ENCODE data around the gene GABARAPL1.
"Not testable (repeated sequence)": the region's sequence is repeated elsewhere in the genome, so short reads cannot be mapped to it uniquely, and the experiment has no call there.

The GABARAPL1 gene

GRCh38 chr12:10197879-10198278, 14.8 kb upstream of the GABARAPL1 start:
- no peak for DNase-seq (ENCODE audit: low read depth in 3 of 3, low spot score in 1 of 3)

GRCh38 chr12:10204495-10204894, 8.2 kb upstream of the GABARAPL1 start:
- DNase-seq (ENCODE audit: low read depth in 3 of 3, low spot score in 1 of 3) = not testable (repeated sequence)

- no peak for DNase-seq (ENCODE audit: low read depth in 3 of 3, low spot score in 1 of 3)
Measured at GRCh38 chr12:10205220-10205807, 7.4 kb upstream of the GABARAPL1 start.

- no peak for DNase-seq (ENCODE audit: low read depth in 3 of 3, low spot score in 1 of 3)
Measured at GRCh38 chr12:10207136-10207535, 5.5 kb upstream of the GABARAPL1 start.

- DNase-seq (ENCODE audit: low read depth in 3 of 3, low spot score in 1 of 3) = no peak
Measured at GRCh38 chr12:10210225-10210624, 2.5 kb upstream of the GABARAPL1 start.

- no peak for DNase-seq (ENCODE audit: low read depth in 3 of 3, low spot score in 1 of 3)
Measured at GRCh38 chr12:10211101-10211939, 1.4 kb upstream of the GABARAPL1 start.

GRCh38 chr12:10211940-10212738, 538 bp upstream of the GABARAPL1 start:
- peak; percentile 46 to 76 (median 53) for DNase-seq (ENCODE audit: low read depth in 3 of 3, low spot score in 1 of 3)

GRCh38 chr12:10213168-10214135, 775 bp downstream of the GABARAPL1 start:
- peak; percentile 35 to 46 (median 35) for DNase-seq (ENCODE audit: low read depth in 3 of 3, low spot score in 1 of 3)

- no peak for DNase-seq (ENCODE audit: low read depth in 3 of 3, low spot score in 1 of 3)
Measured at GRCh38 chr12:10214136-10214894, 1.6 kb downstream of the GABARAPL1 start.

GRCh38 chr12:10214895-10215267, 2.2 kb downstream of the GABARAPL1 start:
- no peak for DNase-seq (ENCODE audit: low read depth in 3 of 3, low spot score in 1 of 3)

GRCh38 chr12:10215436-10215835, 2.8 kb downstream of the GABARAPL1 start:
- DNase-seq (ENCODE audit: low read depth in 3 of 3, low spot score in 1 of 3) = no peak

GRCh38 chr12:10215946-10216345, 3.3 kb downstream of the GABARAPL1 start:
- not testable (repeated sequence) for DNase-seq (ENCODE audit: low read depth in 3 of 3, low spot score in 1 of 3)

- DNase-seq (ENCODE audit: low read depth in 3 of 3, low spot score in 1 of 3) = no peak
Measured at GRCh38 chr12:10218021-10218420, 5.3 kb downstream of the GABARAPL1 start.

GRCh38 chr12:10220398-10221077, 7.9 kb downstream of the GABARAPL1 start:
- no peak for DNase-seq (ENCODE audit: low read depth in 3 of 3, low spot score in 1 of 3)

GRCh38 chr12:10221846-10222245, 9.2 kb downstream of the GABARAPL1 start:
- DNase-seq (ENCODE audit: low read depth in 3 of 3, low spot score in 1 of 3) = no peak

GRCh38 chr12:10223208-10223607, 10.5 kb downstream of the GABARAPL1 start:
- DNase-seq (ENCODE audit: low read depth in 3 of 3, low spot score in 1 of 3) = no peak

- DNase-seq (ENCODE audit: low read depth in 3 of 3, low spot score in 1 of 3) = not testable (repeated sequence)
Measured at GRCh38 chr12:10225426-10225825, 12.7 kb downstream of the GABARAPL1 start.

GRCh38 chr12:10226086-10226485, 13.4 kb downstream of the GABARAPL1 start:
- DNase-seq (ENCODE audit: low read depth in 3 of 3, low spot score in 1 of 3) = no peak

- DNase-seq (ENCODE audit: low read depth in 3 of 3, low spot score in 1 of 3) = no peak
Measured at GRCh38 chr12:10226731-10227130, 14.1 kb downstream of the GABARAPL1 start.

Data from stimulated activated CD4-positive, alpha-beta T cell treated with anti-CD3 and anti-CD28 coated beads, TNF-alpha, amount 100 ng/mL, for 1 hour (primary cell).